ENCODE measurements around the gene EPB41L3. TPM values are rescaled to one million over a fixed set of nuclear protein-coding genes. Genes with fewer than 3 reads are reported as not detected.

The EPB41L3 gene
- total RNA-seq, 1 experiment from 2014 or later, result 16.1 TPM

- Histone ChIP-seq H2AFZ (ENCODE audit: low read length) (no peak overlapping the region), H3K4me1 (ENCODE audit: insufficient read depth, low read length) (no peaks in the 10 kb centered on the region), H4K5ac (ENCODE audit: insufficient read length, low read depth, low read length) (no peak overlapping the region), H3K79me1 (ENCODE audit: insufficient read depth, low read depth, low read length, poor library complexity, severe bottlenecking) (no peaks in the 10 kb centered on the region), H2BK5ac (ENCODE audit: insufficient read length, low read length) (no peak overlapping the region), H3K27ac (ENCODE audit: insufficient read length, low read depth, low read length) (no peak overlapping the region), H4K91ac (ENCODE audit: insufficient read length, low read depth, low read length) (no peak overlapping the region), H3K79me2 (ENCODE audit: insufficient read depth, low read length) (no peaks in the 10 kb centered on the region), H3K23me2 (ENCODE audit: insufficient read length, low read depth, low read length, poor library complexity, severe bottlenecking) (no peaks in the 10 kb centered on the region), H3K56ac (ENCODE audit: insufficient read length, low read depth, low read length) (no peak overlapping the region), H2BK120ac (ENCODE audit: low read depth, low read length, poor library complexity, severe bottlenecking) (no peak overlapping the region), H2BK20ac (ENCODE audit: low read depth, low read length, poor library complexity, severe bottlenecking) (no peak overlapping the region), H2BK12ac (ENCODE audit: insufficient read length, low read depth, low read length) (no peak overlapping the region), H2BK15ac (ENCODE audit: low read depth, low read length) (no peak overlapping the region), H3K27me3 (ENCODE audit: insufficient read depth, low read length) (no peaks in the 10 kb centered on the region), H3T11ph (ENCODE audit: low read length) (no peak overlapping the region), H3K18ac (ENCODE audit: insufficient read length, low read depth, low read length) (no peak overlapping the region), H3K9me3 (ENCODE audit: control insufficient read depth, low read depth, low read length) (no peaks in the 10 kb centered on the region), H3K23ac (ENCODE audit: insufficient read length, low read depth, low read length) (no peak overlapping the region), H4K8ac (replicated peaks; ENCODE audit: insufficient read length, low read depth, low read length) (no peak overlapping the region), H3K4me2 (ENCODE audit: insufficient read depth, insufficient read length, low read length) (no peak overlapping the region), H2AK5ac (ENCODE audit: insufficient read length, low read length) (no peak overlapping the region), H4K20me1 (ENCODE audit: control insufficient read depth, insufficient read depth, insufficient read length) (no peaks in the 10 kb centered on the region), H3K14ac (ENCODE audit: insufficient read depth, low read length) (no peak overlapping the region), H3K9ac (ENCODE audit: extremely low read depth, insufficient read length, low read length) (no peak overlapping the region), H3K4ac (ENCODE audit: low read depth, low read length) (no peak overlapping the region)
- no peak overlapping the region for H3K4me3 Mint-ChIP-seq
- no peak for DNase-seq
- H3K27ac Mint-ChIP-seq, result no peak overlapping the region
- H3K9me3 Mint-ChIP-seq, result no peaks in the 10 kb centered on the region
- no peaks in the 10 kb centered on the region for H3K27me3 Mint-ChIP-seq (ENCODE audit: low read depth)
- H3K36me3 Mint-ChIP-seq (ENCODE audit: insufficient read depth in 1 of 3, low read depth in 3 of 3), result no peaks in the 10 kb centered on the region
- peaks cover under 1% of the 10 kb centered on the region in 2 experiments; a peak in 2 of 4 replicates for H3K4me1 Mint-ChIP-seq
- no peak for TF ChIP-seq CTCF (conservative IDR thresholded peaks at IDR 0.05)
- no CpG with 5 or more reads among the region's 3 CpGs for WGBS (ENCODE audit: extremely low coverage, insufficient read length, low lambda C conversion rate)
These were observed 121.2 kb downstream of the EPB41L3 start for GRCh38 chr18:5422626-5423025.

Data from H9 (cell line).